K562 (cell line): ENCODE measurements around the gene PSMD11. TPM values are rescaled to one million over a fixed set of nuclear protein-coding genes. Genes with fewer than 3 reads are reported as not detected.
A peak's percentile ranks its signal among the peaks of the same experiment; 100 is the strongest.

ENCODE experiments used
- ATAC-seq: fragments of 200-7000 bp; cut with Tn5 transposase; 3 replicates; pipeline ENCODE4 v1.9.1; 2020; ENCODE audit warnings: moderate library complexity
- BruUV-seq: library from RNA; stranded (reverse); fragments of 400-500 nt; replicated peaks from 2 replicates; lab custom pipeline; 2021; lab: Mats Ljungman, UMichigan
- CTCF ChIA-PET: fragments of 300-600 bp; formaldehyde crosslinking; extraction: SDS; loops from one replicate; lab custom pipeline; 2021; ENCODE audit warnings: low intra/inter-chr PET ratio; lab: Yijun Ruan, JAX
- POLR2A ChIA-PET: fragments of 300-600, 350-650 bp; sonication (Branson Sonifier 250); formaldehyde crosslinking; extraction: SDS; loops from one replicate; lab custom pipeline; 2021; ENCODE audit warnings: antibody characterized with exemption, inconsistent platforms; lab: Yijun Ruan, JAX
- DNase-seq, 4 experiments: peaks; one replicate each; pipeline versions ENCODE4 v3.0.0 to v3.0.0-alpha.2; 2011 to 2018; ENCODE audit warnings: low spot score in 3 of 4, mixed read lengths in 3 of 4; ENCODE audit errors: extremely low read depth in 1 of 4
- FAIRE-seq: peaks from 2 replicates; lab custom pipeline; 2011; peaks lifted over from hg19 to GRCh38; lab: Jason Lieb, UNC
- H2AFZ ChIP-seq: 2 replicates; pipeline ENCODE4 v1.6.0; 2011; ENCODE audit warnings: low read depth, low read length, control low read depth, inconsistent platforms
- H3K27ac ChIP-seq: fragments of 200-600 bp; 3 replicates; pipeline ENCODE4 v1.8.0; 2011; ENCODE audit warnings: low read depth, mild to moderate bottlenecking, control low read depth, inconsistent platforms, low read length, moderate library complexity, mixed read lengths; ENCODE audit errors: extremely low read depth
- H3K27me3 ChIP-seq, 2 experiments: fragments of 300-600 bp in 1 of 2; 2 replicates in 1 of 2; 3 replicates in 1 of 2; pipeline versions ENCODE4 v1.6.0 to v1.8.0; 2011; ENCODE audit warnings: inconsistent platforms in 2 of 2, low read length in 2 of 2, mild to moderate bottlenecking in 1 of 2, mixed read lengths in 1 of 2, moderate library complexity in 1 of 2; ENCODE audit not compliant: control insufficient read depth in 2 of 2, insufficient read depth in 2 of 2
- H3K36me3 ChIP-seq: fragments of 300-600 bp; 3 replicates; pipeline ENCODE4 v1.8.0; 2011; ENCODE audit warnings: mild to moderate bottlenecking, low read length, inconsistent platforms; ENCODE audit not compliant: control insufficient read depth, insufficient read depth
- H3K4me1 ChIP-seq, 2 experiments: fragments of 200-600 bp in 1 of 2; replicated peaks in 1 of 2; 2 replicates in 1 of 2; 3 replicates in 1 of 2; pipeline versions ENCODE4 v1.5.1 to v1.8.0; 2011; ENCODE audit warnings: inconsistent platforms in 2 of 2, low read length in 2 of 2, mild to moderate bottlenecking in 1 of 2, mixed read lengths in 1 of 2, moderate library complexity in 1 of 2; ENCODE audit not compliant: control insufficient read depth in 2 of 2, insufficient read depth in 2 of 2
- H3K4me2 ChIP-seq: 2 replicates; pipeline ENCODE4 v1.6.1; 2011; ENCODE audit warnings: low read length, control low read depth, inconsistent platforms, mixed read lengths; ENCODE audit not compliant: insufficient read depth
- H3K4me3 ChIP-seq: fragments of 200-600 bp; sonication (generic), shearing (Covaris generic); 2 replicates; pipeline ENCODE4 v1.5.1; 2016; ENCODE audit warnings: control low read depth, inconsistent platforms
- H3K79me2 ChIP-seq: fragments of 200-600 bp; 3 replicates; pipeline ENCODE4 v1.8.0; 2011; ENCODE audit warnings: low read length, inconsistent platforms; ENCODE audit not compliant: control insufficient read depth, insufficient read depth
- H3K9ac ChIP-seq, 2 experiments: 2 replicates each; pipeline versions ENCODE4 v1.6.0 to v1.6.1; 2011; ENCODE audit warnings: low read depth in 2 of 2, low read length in 2 of 2, control low read depth in 1 of 2, inconsistent platforms in 1 of 2, mild to moderate bottlenecking in 1 of 2, mixed read lengths in 1 of 2; ENCODE audit not compliant: insufficient read depth in 1 of 2
- H3K9me1 ChIP-seq: one replicate; pipeline ENCODE4 v1.6.0; 2011; ENCODE audit warnings: inconsistent platforms, mild to moderate bottlenecking, low read length, moderate library complexity; ENCODE audit not compliant: control insufficient read depth, insufficient read depth
- H3K9me3 ChIP-seq: replicated peaks from 2 replicates; pipeline ENCODE4 v1.5.1; 2011; ENCODE audit warnings: low read depth, low read length, inconsistent platforms; ENCODE audit not compliant: control insufficient read depth, insufficient read depth
- H4K20me1 ChIP-seq: replicated peaks from 2 replicates; pipeline ENCODE4 v1.6.1; 2011; ENCODE audit warnings: low read length, inconsistent platforms, mixed read lengths; ENCODE audit not compliant: control insufficient read depth, insufficient read depth
- ESRRB ChIP-seq: fragments of 250-450 bp; sonication (Bioruptor Pico); IDR thresholded peaks from 2 replicates; pipeline ENCODE4 v1.5.0; 2020; ENCODE audit warnings: mild to moderate bottlenecking, moderate library complexity, borderline replicate concordance
- FOXO4 ChIP-seq: fragments of 450-650 bp; formaldehyde crosslinking; IDR thresholded peaks from 2 replicates; pipeline ENCODE4 v1.4.0; 2020; ENCODE audit warnings: mild to moderate bottlenecking, moderate library complexity
- GTF2A2 ChIP-seq: IDR thresholded peaks from 2 replicates; pipeline ENCODE4 v1.6.1; 2016; ENCODE audit warnings: mild to moderate bottlenecking, missing genetic modification characterization, missing compliant biosample characterization
- IRF1 ChIP-seq: sonication (generic); formaldehyde crosslinking; IDR thresholded peaks from 2 replicates; pipeline ENCODE4 v1.8.0; 2022; ENCODE audit warnings: missing genetic modification reagents, mild to moderate bottlenecking, borderline replicate concordance
- KAT2B ChIP-seq: IDR thresholded peaks from one replicate; pipeline ENCODE4 v1.6.1; 2012; ENCODE audit warnings: low read depth, mild to moderate bottlenecking, control low read depth, inconsistent platforms, low read length, moderate library complexity
- MAZ ChIP-seq, 2 experiments: fragments of 450-650 bp in 1 of 2; sonication (generic) in 1 of 2; formaldehyde crosslinking; IDR thresholded peaks in 1 of 2; conservative IDR thresholded peaks in 1 of 2; 2 replicates each; pipeline versions ENCODE4 v1.4.0 to v1.5.0; 2020; ENCODE audit warnings: mild to moderate bottlenecking in 1 of 2, missing genetic modification reagents in 1 of 2
- MNT ChIP-seq, 2 experiments: fragments of 450-650 bp; conservative IDR thresholded peaks; 2 replicates each; pipeline ENCODE4 v1.6.1; 2017; ENCODE audit warnings: mild to moderate bottlenecking in 2 of 2, moderate library complexity in 2 of 2
- NRF1 ChIP-seq, 2 experiments: fragments of 450-650 bp; IDR thresholded peaks in 1 of 2; conservative IDR thresholded peaks in 1 of 2; 2 replicates each; pipeline ENCODE4 v1.6.1; 2014; ENCODE audit warnings: mild to moderate bottlenecking in 2 of 2
- POLR2AphosphoS2 ChIP-seq: IDR thresholded peaks from 2 replicates; pipeline ENCODE4 v1.6.1; 2012; ENCODE audit warnings: low read length, improper control_type of control experiment
- RFX7 ChIP-seq: fragments of 250-450 bp; sonication (Bioruptor Pico); IDR thresholded peaks from 2 replicates; pipeline ENCODE4 v1.5.1; 2021; ENCODE audit warnings: mild to moderate bottlenecking
- SMARCA4 ChIP-seq: fragments of 450-650 bp; IDR thresholded peaks from 2 replicates; pipeline ENCODE4 v1.6.1; 2016
- SRSF1 ChIP-seq: fragments of 200-400 bp; formaldehyde crosslinking; IDR thresholded peaks from 2 replicates; pipeline ENCODE4 v1.6.1; 2017; ENCODE audit warnings: mild to moderate bottlenecking, low read depth, low read length, moderate library complexity
- TEAD1 ChIP-seq, 2 experiments: fragments of 450-650 bp in 1 of 2; sonication (generic) in 1 of 2; formaldehyde crosslinking; IDR thresholded peaks; 2 replicates each; pipeline versions ENCODE4 v1.4.0 to v1.8.0; 2020 to 2022; ENCODE audit warnings: mild to moderate bottlenecking in 2 of 2, missing genetic modification reagents in 1 of 2
- ZEB2 ChIP-seq: fragments of 450-650 bp; IDR thresholded peaks from 2 replicates; pipeline ENCODE4 v1.6.1; 2016
- ZKSCAN1 ChIP-seq: fragments of 150-350 bp; IDR thresholded peaks from 2 replicates; pipeline ENCODE4 v1.6.1; 2016; ENCODE audit warnings: low read depth, low read length
- ZNF197 ChIP-seq: fragments of 200-800 bp; sonication (Bioruptor generic); IDR thresholded peaks from 2 replicates; pipeline ENCODE4 v1.6.1; 2016; ENCODE audit warnings: low read depth, missing genetic modification characterization, missing compliant biosample characterization
- ZNF740 ChIP-seq, 3 experiments: fragments of 200-800 bp in 1 of 3; sonication (Bioruptor generic) in 1 of 3; sonication (generic) in 1 of 3; formaldehyde crosslinking in 1 of 3; IDR thresholded peaks; 2 replicates each; pipeline versions ENCODE4 v1.6.1 to v1.8.0; 2016 to 2022; ENCODE audit warnings: mild to moderate bottlenecking in 2 of 3, missing compliant biosample characterization in 2 of 3, missing genetic modification characterization in 2 of 3, missing genetic modification reagents in 1 of 3
- WGBS: fragments of 100-300 bp; shearing (Covaris generic); methylation state at CpG from one replicate; pipeline ENCODE4 v1.1.6; 2016; ENCODE audit warnings: low coverage, mixed read lengths; ENCODE audit not compliant: insufficient coverage; ENCODE audit errors: missing lambda C conversion rate; 5-methylcytosine and 5-hydroxymethylcytosine counted together
- in situ Hi-C: fragments of 300-500 bp; cut with MboI; formaldehyde crosslinking; loops from 4 replicates; pipeline ENCODE4 v1.15.0; 2018; ENCODE audit warnings: inconsistent platforms, mixed read lengths
- intact Hi-C: fragments of 100-400 bp; cut with micrococcal nuclease; formaldehyde crosslinking; loops from 2 replicates; pipeline ENCODE4 v1.14.2; 2022
- polyA plus RNA-seq, 8 experiments: library from polyadenylated mRNA; depleted of rRNA in 4 of 8; stranded (reverse) in 5 of 8; unstranded in 3 of 8; fragments of >200 nt; fragmentation: Nextera tagmentation in 2 of 8; fragmentation: Illumina TruSeq in 1 of 8; extraction: Ambion mirVana in 2 of 8; extraction: Trizol in 1 of 8; gene quantifications; 2 replicates each; pipeline versions ENCODE4 v1.2.1 to v1.2.3, GENCODE V29; 2011 to 2014; ENCODE audit warnings: inconsistent platforms in 1 of 8, missing spikeins in 1 of 8
- total RNA-seq, 7 experiments: library from RNA; depleted of rRNA in 6 of 7; stranded (reverse); fragments of >200 nt in 6 of 7; fragmentation: Illumina TruSeq in 2 of 7; extraction: Trizol in 2 of 7; gene quantifications; 2 replicates each; pipeline versions ENCODE4 v1.2.1 to v1.2.3, GENCODE V29; 2011 to 2021; ENCODE audit warnings: low replicate concordance in 1 of 7

The PSMD11 gene
- total and polyA plus RNA-seq, 9 of the 15 experiments (the other 6 are each of a cell fraction or from before 2014, with no cell fraction given) = 104 to 378 (median 158) TPM

- no peaks in the 10 kb centered on the region for H3K9me1 ChIP-seq
- peak; percentile 73 for ATAC-seq
- peaks cover 8% of the 10 kb centered on the region; the same call in 1 of the 2 replicates for H4K20me1 ChIP-seq
- H3K36me3 ChIP-seq = peaks cover 53% of the 10 kb centered on the region
- intact Hi-C loops = loop anchor here (2.0 to 10.0 kb wide), 2 partner anchors 70 to 102 kb away; partner anchors contain the start of gene C17orf75
- BruUV-seq = no TSS peak
- H2AFZ ChIP-seq = peak overlapping the region; percentile 88
- ChIA-PET POLR2A (interaction anchor here (0.6 to 1.6 kb wide), 8 partner anchors 17 to 814 kb away, joined by 3 to 8 read pairs (median 4); no protein-coding TSS in a partner anchor), CTCF (no interaction called here)
- WGBS = under 1% methylated on average over 14 of the region's 14 CpGs
- peaks cover 11 to 17% of the 10 kb centered on the region in 2 experiments; a peak in 4 of 5 replicates for H3K4me1 ChIP-seq
- no peaks in the 10 kb centered on the region for H3K9me3 ChIP-seq
- in situ Hi-C loops = no loop called here
- DNase-seq = peak; percentile 24 to 71 (median 39)
- peak; percentile 67 for FAIRE-seq
- H3K79me2 ChIP-seq = peaks cover 60% of the 10 kb centered on the region
- H3K27ac ChIP-seq = peak overlapping the region; percentile 95
- H3K4me2 ChIP-seq = peak overlapping the region; percentile 94
- H3K9ac ChIP-seq = peak overlapping the region; percentile 98 to 99
- H3K27me3 ChIP-seq = no peaks in the 10 kb centered on the region
- peak overlapping the region; percentile 99 for H3K4me3 ChIP-seq
- TF ChIP-seq IRF1 (CRISPR knock-in tag) (no peak), RFX7 (no peak), NRF1 (conservative IDR thresholded peaks at IDR 0.05 in 1 of 2, IDR thresholded peaks at IDR 0.05 in 1 of 2) (0 out of 4 replicates have a peak, but pooled peaks of 1 of the 2 experiments have one; percentile 21), ESRRB (CRISPR knock-in tag) (no peak), POLR2AphosphoS2 (no peak), SMARCA4 (0 out of 2 replicates have a peak, but pooled peaks have one; percentile 22), ZEB2 (no peak), MAZ (CRISPR knock-in tag; conservative IDR thresholded peaks at IDR 0.05 in 1 of 2, IDR thresholded peaks at IDR 0.05 in 1 of 2) (peak in 1 of 2 experiments; percentile 35; a peak in 1 of 4 replicates), GTF2A2 (no peak), TEAD1 (CRISPR knock-in tag; IDR thresholded peaks at IDR 0.05) (0 out of 4 replicates have a peak, but pooled peaks of 1 of the 2 experiments have one; percentile 5), ZNF740 (CRISPR knock-in tag; IDR thresholded peaks at IDR 0.05) (no peak), ZNF740 (tag; IDR thresholded peaks at IDR 0.05) (no peak), SRSF1 (no peak), KAT2B (no peak), ZNF197 (CRISPR knock-in tag) (no peak), MNT (conservative IDR thresholded peaks at IDR 0.05) (no peak), ZKSCAN1 (0 out of 2 replicates have a peak, but pooled peaks have one; percentile 21), FOXO4 (CRISPR knock-in tag) (no peak)
Measured at GRCh38 chr17:32445074-32445415, 735 bp downstream of the PSMD11 start.
